ENCODE results near the gene BICC1.

The BICC1 gene

GRCh38 chr10:58704671-58705141 is 192.0 kb downstream of the BICC1 start:
- TF ChIP-seq, protein P1, sequence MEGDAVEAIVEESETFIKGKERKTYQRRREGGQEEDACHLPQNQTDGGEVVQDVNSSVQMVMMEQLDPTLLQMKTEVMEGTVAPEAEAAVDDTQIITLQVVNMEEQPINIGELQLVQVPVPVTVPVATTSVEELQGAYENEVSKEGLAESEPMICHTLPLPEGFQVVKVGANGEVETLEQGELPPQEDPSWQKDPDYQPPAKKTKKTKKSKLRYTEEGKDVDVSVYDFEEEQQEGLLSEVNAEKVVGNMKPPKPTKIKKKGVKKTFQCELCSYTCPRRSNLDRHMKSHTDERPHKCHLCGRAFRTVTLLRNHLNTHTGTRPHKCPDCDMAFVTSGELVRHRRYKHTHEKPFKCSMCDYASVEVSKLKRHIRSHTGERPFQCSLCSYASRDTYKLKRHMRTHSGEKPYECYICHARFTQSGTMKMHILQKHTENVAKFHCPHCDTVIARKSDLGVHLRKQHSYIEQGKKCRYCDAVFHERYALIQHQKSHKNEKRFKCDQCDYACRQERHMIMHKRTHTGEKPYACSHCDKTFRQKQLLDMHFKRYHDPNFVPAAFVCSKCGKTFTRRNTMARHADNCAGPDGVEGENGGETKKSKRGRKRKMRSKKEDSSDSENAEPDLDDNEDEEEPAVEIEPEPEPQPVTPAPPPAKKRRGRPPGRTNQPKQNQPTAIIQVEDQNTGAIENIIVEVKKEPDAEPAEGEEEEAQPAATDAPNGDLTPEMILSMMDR (conservative IDR thresholded peaks at IDR 0.05): no peak
- no peak for TF ChIP-seq ZFX (IDR thresholded peaks at IDR 0.05)
- no peak overlapping the region for H3K27ac ChIP-seq

DNA sequence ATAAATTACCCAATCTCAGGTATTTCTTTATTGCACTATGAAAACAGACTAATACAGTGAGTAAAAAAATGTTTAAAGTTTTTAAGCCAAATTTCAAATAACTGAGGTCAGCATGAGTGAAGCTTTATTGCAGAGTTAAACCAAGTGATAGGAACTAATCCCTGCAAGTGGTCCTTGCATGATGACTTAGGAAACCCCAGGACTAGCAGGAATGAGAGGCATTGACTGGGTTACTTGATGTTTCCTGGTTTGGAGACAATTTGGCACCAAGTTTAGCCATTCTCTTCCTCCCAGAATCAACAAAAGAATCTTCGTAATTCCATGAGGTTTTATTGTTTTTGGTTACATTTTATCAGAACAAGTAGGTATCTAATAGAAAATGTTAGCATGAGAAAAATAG is 194.2 kb downstream of the BICC1 start:
- TF ChIP-seq, protein P1 (conservative IDR thresholded peaks at IDR 0.05): no peak
- no peak for TF ChIP-seq ZFX (IDR thresholded peaks at IDR 0.05)
- no peak overlapping the region for H3K27ac ChIP-seq

DNA sequence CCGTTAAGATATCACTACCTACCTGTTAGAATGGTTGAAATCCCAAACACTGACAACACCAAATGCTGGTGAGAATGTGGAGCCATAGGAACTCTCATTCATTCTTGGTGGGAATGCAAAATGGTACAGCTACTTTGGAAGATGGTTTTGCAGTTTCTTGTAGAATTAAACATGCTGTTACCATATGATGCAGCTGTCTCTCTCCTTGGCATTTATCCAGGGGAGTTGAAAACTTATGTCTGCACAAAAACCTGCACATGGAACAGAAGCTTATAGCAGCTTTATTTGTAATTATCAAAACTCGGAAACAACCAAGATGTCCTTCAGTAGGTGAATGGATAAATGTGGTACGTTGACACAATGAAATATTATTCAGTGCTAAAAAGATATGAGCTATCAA is 199.5 kb downstream of the BICC1 start:
- H3K27ac ChIP-seq: no peak overlapping the region
- no peak for TF ChIP-seq ZFX (IDR thresholded peaks at IDR 0.05)
- TF ChIP-seq, protein P1 (conservative IDR thresholded peaks at IDR 0.05): no peak

- TF ChIP-seq ZFX (IDR thresholded peaks at IDR 0.05): no peak
- TF ChIP-seq, protein P1 (conservative IDR thresholded peaks at IDR 0.05): peak; percentile 30
- H3K27ac ChIP-seq: no peak overlapping the region
Measured at GRCh38 chr10:58712982-58713381, 200.3 kb downstream of the BICC1 start.

DNA sequence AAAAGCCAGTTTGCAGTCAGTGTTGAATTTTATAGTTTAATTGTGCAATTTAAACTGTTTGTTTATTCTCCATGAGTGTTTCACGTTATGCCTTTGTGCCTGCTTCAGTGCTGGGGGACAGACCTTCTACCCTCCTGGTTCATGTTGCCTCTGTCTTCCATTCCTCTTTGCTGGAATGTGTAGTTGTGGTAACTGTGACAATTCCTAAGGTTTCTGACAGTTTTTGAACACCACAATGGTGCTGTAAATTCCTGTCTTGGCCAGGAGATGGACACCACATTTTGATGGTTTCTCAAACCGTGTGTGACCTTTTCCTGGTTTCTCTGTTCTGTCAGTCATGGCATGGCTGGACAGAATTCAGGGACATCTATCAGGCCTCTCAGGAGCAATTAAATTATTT is 201.7 kb downstream of the BICC1 start:
- TF ChIP-seq ZFX (IDR thresholded peaks at IDR 0.05): no peak
- TF ChIP-seq, protein P1 (conservative IDR thresholded peaks at IDR 0.05): no peak
- no peak overlapping the region for H3K27ac ChIP-seq

- H3K27ac ChIP-seq: no peak overlapping the region
- TF ChIP-seq ZFX (IDR thresholded peaks at IDR 0.05): no peak
- TF ChIP-seq, protein P1 (conservative IDR thresholded peaks at IDR 0.05): no peak
Measured at GRCh38 chr10:58715061-58715460, 202.4 kb downstream of the BICC1 start.

DNA sequence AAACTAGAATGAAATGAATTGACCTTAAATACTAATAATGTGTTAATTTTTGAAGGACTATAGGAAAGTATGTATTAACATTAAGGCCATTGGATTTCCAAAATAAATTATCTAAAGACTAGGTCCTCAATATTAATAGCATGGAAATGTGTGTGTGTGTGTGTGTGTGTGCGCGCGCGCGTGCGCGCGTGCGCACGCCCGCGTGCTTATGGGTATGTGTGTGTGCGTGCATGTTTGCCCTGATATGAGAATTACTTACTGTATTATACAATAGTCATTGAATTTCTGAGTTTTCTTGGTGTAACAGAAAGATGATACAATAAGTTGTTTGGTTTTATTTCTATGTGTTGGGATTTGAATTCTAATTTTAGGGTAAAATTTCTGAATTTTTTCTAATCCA is 205.9 kb downstream of the BICC1 start:
- TF ChIP-seq, protein P1 (conservative IDR thresholded peaks at IDR 0.05): no peak
- no peak for TF ChIP-seq ZFX (IDR thresholded peaks at IDR 0.05)
- H3K27ac ChIP-seq: no peak overlapping the region
